Measurements from ENCODE around the gene TAS2R10.

Gene TAS2R10

GRCh38 chr12:10838461-10838860 lies 12.3 kb upstream of the TAS2R10 start:
- H3K4me3 ChIP-seq (ENCODE audit: low read depth, low read length) = no peak overlapping the region
- DNase-seq (ENCODE audit: low read depth) = no peak
- no peak for TF ChIP-seq POLR2A (IDR thresholded peaks at IDR 0.05; ENCODE audit: extremely low read depth, insufficient read length)
- no peak for TF ChIP-seq CTCF (IDR thresholded peaks at IDR 0.05; ENCODE audit: low read depth, low read length)
- TF ChIP-seq MYC (IDR thresholded peaks at IDR 0.05; ENCODE audit: low read depth, low read length) = no peak
- TF ChIP-seq MAX (IDR thresholded peaks at IDR 0.05; ENCODE audit: low read depth, low read length) = no peak

GRCh38 chr12:10829994-10830393 lies 3.8 kb upstream of the TAS2R10 start:
- DNase-seq (ENCODE audit: low read depth) = no peak
- TF ChIP-seq POLR2A (IDR thresholded peaks at IDR 0.05; ENCODE audit: extremely low read depth, insufficient read length) = no peak
- no peak for TF ChIP-seq MAX (IDR thresholded peaks at IDR 0.05; ENCODE audit: low read depth, low read length)
- no peak for TF ChIP-seq MYC (IDR thresholded peaks at IDR 0.05; ENCODE audit: low read depth, low read length)
- TF ChIP-seq CTCF (IDR thresholded peaks at IDR 0.05; ENCODE audit: low read depth, low read length) = no peak
- no peak overlapping the region for H3K4me3 ChIP-seq (ENCODE audit: low read depth, low read length)

GRCh38 chr12:10824957-10825356 lies 1.2 kb downstream of the TAS2R10 start:
- H3K4me3 ChIP-seq (ENCODE audit: low read depth, low read length) = no peak overlapping the region
- DNase-seq (ENCODE audit: low read depth) = no peak
- TF ChIP-seq MYC (IDR thresholded peaks at IDR 0.05; ENCODE audit: low read depth, low read length) (no peak), CTCF (IDR thresholded peaks at IDR 0.05; ENCODE audit: low read depth, low read length) (no peak), MAX (IDR thresholded peaks at IDR 0.05; ENCODE audit: low read depth, low read length) (no peak), POLR2A (IDR thresholded peaks at IDR 0.05; ENCODE audit: extremely low read depth, insufficient read length) (no peak)

GRCh38 chr12:10811883-10812536 lies 14.1 kb downstream of the TAS2R10 start:
- no peak overlapping the region for H3K4me3 ChIP-seq (ENCODE audit: low read depth, low read length)
- DNase-seq (ENCODE audit: low read depth) = no peak
- TF ChIP-seq MAX (IDR thresholded peaks at IDR 0.05; ENCODE audit: low read depth, low read length) = no peak
- no peak for TF ChIP-seq MYC (IDR thresholded peaks at IDR 0.05; ENCODE audit: low read depth, low read length)
- no peak for TF ChIP-seq CTCF (IDR thresholded peaks at IDR 0.05; ENCODE audit: low read depth, low read length)
- no peak for TF ChIP-seq POLR2A (IDR thresholded peaks at IDR 0.05; ENCODE audit: extremely low read depth, insufficient read length)

GRCh38 chr12:10810068-10810467 lies 16.1 kb downstream of the TAS2R10 start, which contains the start of gene TAS2R9:
TAS2R9 (minus strand) TSS chr12:10810168; CDS start chr12:10810075, 93 bp downstream.
- no peak for DNase-seq (ENCODE audit: low read depth)
- TF ChIP-seq MAX (IDR thresholded peaks at IDR 0.05; ENCODE audit: low read depth, low read length) = no peak
- no peak for TF ChIP-seq MYC (IDR thresholded peaks at IDR 0.05; ENCODE audit: low read depth, low read length)
- no peak for TF ChIP-seq POLR2A (IDR thresholded peaks at IDR 0.05; ENCODE audit: extremely low read depth, insufficient read length)
- no peak for TF ChIP-seq CTCF (IDR thresholded peaks at IDR 0.05; ENCODE audit: low read depth, low read length)
- no peak within 1 kb of the TSS for H3K4me3 ChIP-seq (ENCODE audit: low read depth, low read length)
